Kidney capillary endothelial cell (primary cell): ENCODE measurements around the gene LRRC8C.

Source experiments
- DNase-seq: peaks from one replicate; pipeline ENCODE4 v3.0.0-alpha.2; 2018; ENCODE audit warnings: low spot score

The LRRC8C gene

GRCh38 chr1:89732643-89733222, 99.8 kb downstream of the LRRC8C start:
- DNase-seq: no peak

DNA sequence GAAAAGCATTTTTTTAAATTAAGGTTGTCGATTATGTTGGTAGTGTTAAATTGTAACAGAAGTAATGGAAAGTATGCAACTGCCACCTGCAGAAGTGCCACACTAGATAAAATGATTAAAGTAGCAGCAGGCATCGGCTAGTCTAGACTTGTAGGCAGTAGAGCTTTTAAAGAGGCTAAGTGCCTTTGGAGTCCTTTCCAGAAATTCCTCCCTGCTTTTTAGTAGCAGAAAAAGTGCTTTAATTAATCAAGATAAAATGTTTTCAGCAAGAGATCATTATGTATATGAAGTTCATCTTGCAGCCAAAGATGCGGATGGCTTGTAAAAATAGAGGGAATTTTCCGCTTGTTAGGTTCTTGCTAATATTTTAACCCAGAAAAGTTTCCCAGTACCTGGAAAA, 100.8 kb downstream of the LRRC8C start:
- no peak for DNase-seq

- no peak for DNase-seq
Observed at GRCh38 chr1:89734442-89734841, 101.5 kb downstream of the LRRC8C start.

GRCh38 chr1:89735479-89735878, 102.6 kb downstream of the LRRC8C start:
- DNase-seq: no peak

DNA sequence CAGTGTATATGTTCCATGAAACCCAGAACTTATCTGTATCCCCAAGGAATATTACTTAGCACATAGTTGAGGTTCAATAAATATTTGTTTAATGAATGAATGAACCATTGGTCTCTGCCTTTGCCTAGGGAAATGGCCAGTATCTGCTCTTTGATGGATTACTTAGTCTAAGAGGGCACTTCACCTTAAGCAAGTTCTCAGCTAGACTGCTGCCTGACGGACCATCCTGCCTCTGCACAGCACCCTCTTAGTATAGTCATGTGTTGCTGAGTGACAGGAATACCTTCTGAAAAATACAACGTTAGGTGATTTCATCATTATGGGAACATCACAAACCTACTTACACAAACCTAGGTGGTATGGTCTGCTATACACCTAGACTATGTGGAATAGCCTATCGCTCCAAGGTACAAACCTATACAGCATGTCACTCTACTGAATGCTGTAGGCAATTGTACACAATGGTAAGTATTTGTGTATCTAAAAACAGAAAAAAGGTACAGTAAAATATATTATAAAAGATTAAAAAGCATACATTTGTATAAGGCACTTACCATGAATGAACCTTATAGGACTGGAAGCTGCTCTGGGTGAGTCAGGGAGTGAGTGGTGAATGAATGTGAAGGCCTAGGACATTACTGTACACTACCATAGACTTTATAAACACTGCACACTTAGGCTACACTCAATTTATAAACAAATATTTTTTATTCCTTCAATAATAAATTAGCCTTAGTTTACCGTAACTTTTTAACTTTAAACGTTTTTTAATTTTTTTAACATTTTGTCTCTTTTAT, 104.2 kb downstream of the LRRC8C start:
- no peak for DNase-seq

GRCh38 chr1:89737985-89738510, 105.1 kb downstream of the LRRC8C start:
- no peak for DNase-seq

- no peak for DNase-seq
Observed at GRCh38 chr1:89739013-89739843, 106.3 kb downstream of the LRRC8C start.

DNA sequence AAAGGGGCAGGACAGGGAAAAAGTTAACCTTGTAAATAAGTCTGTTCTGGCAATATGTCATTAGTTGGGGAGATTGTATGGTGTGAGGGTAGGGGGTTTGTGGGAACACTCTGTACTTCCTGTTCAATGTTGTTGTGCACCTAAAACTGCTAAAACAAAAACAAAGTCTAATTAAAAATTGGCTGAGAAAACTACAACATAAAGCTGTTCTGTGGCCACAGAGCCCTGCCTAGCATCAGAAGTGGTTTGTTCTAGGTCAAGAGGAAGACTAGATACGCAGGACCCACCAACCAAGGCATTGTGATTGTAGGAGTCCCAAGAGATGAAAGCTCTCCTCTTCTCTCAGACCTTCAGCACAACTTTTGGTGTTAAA, 106.9 kb downstream of the LRRC8C start:
- no peak for DNase-seq

DNA sequence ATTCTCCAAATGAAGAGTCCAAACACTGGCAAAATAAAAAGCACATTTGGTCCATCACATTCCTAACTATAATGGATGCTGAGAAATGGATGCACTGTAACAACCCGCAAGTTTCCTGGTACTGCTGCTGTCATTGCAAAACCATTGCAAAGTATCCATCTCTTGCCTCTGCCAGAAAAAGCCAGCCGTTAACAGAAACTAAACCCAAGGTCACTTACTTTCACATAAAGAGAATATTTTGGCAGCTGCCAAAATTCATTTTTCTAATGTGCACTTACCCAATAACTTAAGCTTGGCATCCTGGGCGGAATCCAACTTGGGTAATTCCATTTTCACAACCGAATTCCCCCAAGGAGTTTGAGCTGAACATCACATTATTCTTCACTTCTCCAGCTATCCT, 110.9 kb downstream of the LRRC8C start:
- no peak for DNase-seq

- no peak for DNase-seq
Observed at GRCh38 chr1:89746424-89747149, 113.7 kb downstream of the LRRC8C start.

GRCh38 chr1:89753761-89754160, 120.8 kb downstream of the LRRC8C start:
- no peak for DNase-seq

DNA sequence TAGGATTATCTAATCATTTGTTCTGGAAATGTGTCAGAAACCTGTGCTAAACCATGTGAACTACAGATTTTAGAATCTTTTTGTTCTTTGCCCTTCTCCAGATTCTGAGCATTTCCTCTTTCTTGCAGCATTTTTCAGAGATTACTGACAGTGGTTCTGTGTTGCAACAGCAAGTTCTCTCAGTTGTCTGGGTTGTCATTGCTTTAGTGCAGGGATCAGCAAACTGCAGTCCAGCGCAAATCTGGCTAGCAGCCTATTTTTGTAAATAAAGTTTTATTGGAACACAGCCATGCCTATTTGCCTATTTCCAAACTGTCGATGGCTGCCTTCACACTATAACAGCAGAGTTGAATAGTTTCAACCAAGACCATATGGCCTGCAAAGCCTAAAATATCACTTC, 121.6 kb downstream of the LRRC8C start:
- DNase-seq: no peak

DNA sequence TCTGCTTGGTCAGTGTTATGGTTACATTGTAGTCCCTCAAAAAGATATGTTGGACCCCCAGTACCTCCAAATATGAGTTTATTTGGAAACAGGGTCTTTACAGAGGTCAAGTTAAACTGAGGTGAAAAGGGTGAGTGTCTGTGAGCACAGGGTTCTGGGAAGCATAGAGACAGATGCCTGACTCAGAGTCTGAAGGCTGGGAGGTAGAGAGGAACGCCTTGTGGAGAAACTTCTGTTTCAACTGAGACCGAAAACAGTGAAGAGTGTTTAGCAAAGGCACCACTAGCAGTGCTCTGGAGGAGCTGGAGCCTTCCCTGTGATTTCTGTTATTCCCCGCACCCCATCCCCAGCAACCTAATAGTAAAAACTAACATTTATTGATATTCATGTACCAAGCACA, 122.7 kb downstream of the LRRC8C start:
- DNase-seq: no peak

- DNase-seq: peak; percentile 55
Observed at GRCh38 chr1:89757532-89757931, 124.6 kb downstream of the LRRC8C start.

DNA sequence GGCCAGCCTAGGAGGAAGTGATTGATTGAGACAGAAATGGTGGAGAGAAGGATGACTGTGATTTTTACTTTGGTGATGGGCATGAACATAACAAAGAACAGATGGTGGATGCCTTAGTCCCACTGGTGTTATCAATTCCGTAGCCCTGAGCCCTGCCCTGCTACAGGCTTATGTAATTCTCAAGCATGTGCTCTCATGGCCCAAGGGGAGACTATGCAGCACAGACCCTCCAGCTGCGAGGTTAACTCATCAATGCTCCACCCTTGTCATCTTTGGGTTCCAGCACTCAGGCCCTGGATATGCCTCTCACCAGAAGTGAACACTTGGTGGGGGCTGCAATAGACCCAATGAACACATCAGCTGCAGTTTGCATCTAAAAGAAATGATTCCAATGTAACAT, 125.2 kb downstream of the LRRC8C start:
- DNase-seq: no peak

- DNase-seq: no peak
Observed at GRCh38 chr1:89759036-89759435, 126.1 kb downstream of the LRRC8C start.

GRCh38 chr1:89760496-89760895, 127.6 kb downstream of the LRRC8C start:
- peak; percentile 42 for DNase-seq

GRCh38 chr1:89761338-89761737, 128.4 kb downstream of the LRRC8C start:
- DNase-seq: no peak

DNA sequence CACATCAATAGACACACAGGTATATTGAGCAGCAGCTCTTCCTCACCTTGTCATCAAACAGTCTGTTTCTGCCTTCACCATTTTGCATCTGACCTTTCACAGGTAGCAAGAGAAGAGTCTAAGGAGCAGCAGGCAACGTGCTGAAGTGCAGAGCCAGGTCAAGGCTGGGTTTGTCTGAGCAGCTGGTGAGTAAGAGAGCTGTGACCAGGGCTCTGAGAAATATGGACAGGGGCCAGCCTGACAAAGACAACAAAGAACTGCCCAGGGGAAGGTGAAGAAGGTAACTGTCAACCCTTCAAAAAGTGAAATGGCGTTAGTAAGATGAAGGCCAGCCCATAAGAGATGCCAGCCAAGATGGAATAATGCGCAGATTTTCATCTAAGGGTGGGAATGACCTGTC, 129.0 kb downstream of the LRRC8C start:
- peak; percentile 39 for DNase-seq

- no peak for DNase-seq
Observed at GRCh38 chr1:89762386-89762778, 129.5 kb downstream of the LRRC8C start.

DNA sequence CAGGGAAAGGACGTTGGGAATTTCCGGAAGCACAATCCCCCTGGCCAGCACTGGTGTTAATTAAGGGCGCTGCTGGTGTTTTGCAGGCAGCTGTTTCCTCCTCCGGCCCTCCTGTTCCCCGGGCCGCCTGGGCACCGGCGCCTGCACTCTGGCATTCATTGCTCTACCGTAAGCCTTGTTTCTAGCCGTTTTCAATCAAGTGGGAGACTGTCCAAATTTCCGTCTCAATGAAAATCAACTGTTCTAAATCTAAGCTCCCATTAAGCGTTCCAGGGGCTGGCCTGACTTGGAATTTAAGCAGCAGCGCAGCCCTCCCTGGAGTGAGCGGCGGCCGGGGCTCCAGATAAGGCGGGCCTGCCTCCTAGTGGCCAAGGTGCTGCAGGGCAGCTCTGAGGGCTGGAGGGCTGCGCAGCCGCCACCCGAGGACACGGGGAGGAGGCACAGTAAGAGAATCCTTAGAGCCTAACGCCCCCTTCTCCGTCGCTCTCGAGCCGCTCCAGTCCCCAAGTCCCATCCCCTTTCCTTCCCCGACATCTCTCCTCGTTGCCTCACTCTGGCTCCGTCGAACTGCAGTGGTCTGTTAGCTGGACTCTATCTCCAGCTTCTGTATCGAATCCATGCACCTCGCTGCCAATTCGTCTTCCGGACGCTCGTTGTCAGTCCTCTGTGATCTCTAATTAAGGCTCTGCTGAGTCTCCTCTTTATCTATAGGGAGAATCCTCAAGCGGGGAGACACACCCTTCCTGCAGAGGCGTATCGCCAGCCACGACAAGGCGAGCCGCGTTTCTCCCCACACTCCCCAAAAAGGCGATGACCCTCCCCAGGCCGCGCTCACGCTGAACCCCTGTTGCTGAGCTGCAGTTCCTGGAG, 130.1 kb downstream of the LRRC8C start:
- DNase-seq: peak; percentile 87
